IPS-18c (cell line): ENCODE results near the gene PPP6R3.

Experiments used
- H3K4me3 ChIP-seq: 2 replicates; pipeline ENCODE4 v1.7.0; 2013; ENCODE audit warnings: low read depth, mild to moderate bottlenecking, low read length, moderate library complexity; ENCODE audit not compliant: insufficient read depth
- H3K9me3 ChIP-seq: one replicate; pipeline ENCODE4 v1.6.1; 2013; ENCODE audit warnings: mild to moderate bottlenecking, low read length, moderate library complexity; ENCODE audit not compliant: control insufficient read depth, insufficient read depth

The PPP6R3 gene

DNA sequence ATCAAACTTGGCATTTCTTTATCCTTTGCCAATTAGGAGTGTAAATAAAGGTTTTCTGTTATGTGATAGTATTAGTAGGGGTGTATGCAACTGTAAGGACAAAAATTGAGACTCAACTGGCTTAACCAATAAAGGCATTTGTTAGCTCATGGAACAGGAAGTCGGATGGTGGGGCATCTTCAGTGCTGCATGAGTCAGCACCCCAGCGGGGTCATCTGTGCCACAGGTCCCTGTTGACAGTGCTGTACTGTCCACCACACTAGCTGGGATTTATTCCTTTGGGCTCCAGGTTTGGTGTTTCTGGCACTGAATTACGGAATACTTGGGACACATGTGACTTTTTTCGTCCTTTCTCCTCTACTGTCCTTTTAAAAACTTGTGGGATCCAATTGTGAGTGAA is 86.0 kb downstream of the PPP6R3 start:
- Histone ChIP-seq H3K9me3 (no peaks in the 10 kb centered on the region), H3K4me3 (no peak overlapping the region)

GRCh38 chr11:68549789-68550484 is 89.4 kb downstream of the PPP6R3 start:
- Histone ChIP-seq H3K9me3 (no peaks in the 10 kb centered on the region), H3K4me3 (no peak overlapping the region)

GRCh38 chr11:68550485-68550817 is 89.9 kb downstream of the PPP6R3 start:
- Histone ChIP-seq H3K4me3 (no peak overlapping the region), H3K9me3 (no peaks in the 10 kb centered on the region)

DNA sequence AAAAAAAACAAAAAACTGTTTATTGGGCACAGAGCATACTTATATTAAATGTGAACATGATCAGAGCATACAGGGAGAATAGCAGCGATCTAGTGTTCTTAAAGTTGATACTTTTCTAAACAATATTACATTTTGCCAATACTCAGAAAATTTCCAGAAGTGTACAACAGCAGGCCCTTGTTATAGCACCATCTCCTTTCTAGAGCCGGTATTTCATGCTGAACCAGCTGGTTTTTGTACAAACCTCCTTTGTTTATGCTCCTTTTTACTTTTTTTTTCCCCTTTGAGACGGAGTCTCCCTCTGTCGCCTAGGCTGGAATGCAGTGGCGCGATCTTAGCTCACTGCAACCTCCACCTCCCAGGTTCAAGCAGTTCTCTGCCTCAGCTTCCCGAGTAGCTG is 90.7 kb downstream of the PPP6R3 start:
- H3K4me3 ChIP-seq: no peak overlapping the region
- no peaks in the 10 kb centered on the region for H3K9me3 ChIP-seq

DNA sequence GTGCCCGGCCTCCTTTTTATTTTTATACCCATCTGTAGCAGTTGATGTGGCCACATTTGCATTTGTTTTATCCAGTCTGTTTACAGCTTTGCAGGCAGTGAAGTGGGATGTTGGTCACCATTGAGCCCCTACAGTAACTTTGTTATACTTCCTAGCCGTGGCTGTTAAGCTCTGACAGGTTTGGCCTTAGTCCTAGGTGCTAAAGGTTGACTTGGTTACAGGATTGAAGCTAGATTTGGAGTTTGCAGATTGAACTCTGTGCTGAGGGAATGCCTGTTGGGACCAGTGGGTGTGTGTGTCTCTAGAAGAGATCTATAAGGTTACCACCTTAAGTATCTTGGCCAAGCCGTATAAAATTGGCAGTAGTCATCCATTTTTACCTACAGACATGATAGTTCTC is 91.2 kb downstream of the PPP6R3 start:
- Histone ChIP-seq H3K9me3 (no peaks in the 10 kb centered on the region), H3K4me3 (no peak overlapping the region)

DNA sequence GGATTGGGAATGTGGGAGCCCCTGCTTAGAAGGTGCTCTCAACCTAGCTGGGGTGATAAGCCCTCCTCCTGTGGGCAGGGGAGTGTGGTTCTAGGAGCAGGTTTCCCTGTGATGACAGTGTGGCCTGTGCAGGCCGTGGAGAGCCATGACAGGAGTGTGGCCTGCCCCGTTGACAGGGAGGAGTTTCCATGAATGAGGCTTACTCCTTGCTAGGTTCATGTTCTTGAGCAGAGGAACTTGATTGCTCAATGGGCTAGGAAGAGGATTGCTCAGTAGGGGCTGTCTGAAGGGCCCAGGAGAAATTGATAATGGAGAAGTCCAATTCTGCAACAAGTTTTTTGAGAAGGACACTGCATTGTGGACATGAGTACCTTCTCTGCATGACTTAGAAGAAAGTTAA is 92.0 kb downstream of the PPP6R3 start:
- H3K9me3 ChIP-seq: no peaks in the 10 kb centered on the region
- no peak overlapping the region for H3K4me3 ChIP-seq

- Histone ChIP-seq H3K4me3 (no peak overlapping the region), H3K9me3 (no peaks in the 10 kb centered on the region)
Observed at GRCh38 chr11:68560216-68560615, 99.7 kb downstream of the PPP6R3 start.

DNA sequence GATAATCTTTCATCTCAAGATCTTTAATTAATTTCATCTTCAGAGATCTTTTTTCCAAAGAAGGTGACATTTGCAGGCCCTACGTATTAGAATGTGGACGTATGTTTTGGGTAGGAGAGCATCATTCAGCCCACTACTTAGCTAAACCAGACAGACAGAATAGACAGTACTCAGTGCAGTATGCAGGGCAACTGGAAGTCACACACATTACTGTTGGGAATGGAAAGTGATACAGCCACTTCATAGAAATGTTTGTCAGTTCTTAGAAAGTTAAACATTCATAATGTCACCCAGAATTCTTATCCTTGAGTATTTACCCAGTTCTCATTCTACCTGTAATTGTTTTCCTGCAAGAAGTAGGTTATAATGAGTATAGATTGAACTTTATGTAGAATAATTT is 102.9 kb downstream of the PPP6R3 start:
- Histone ChIP-seq H3K9me3 (no peaks in the 10 kb centered on the region), H3K4me3 (no peak overlapping the region)

GRCh38 chr11:68564261-68564660 is 103.7 kb downstream of the PPP6R3 start:
- no peaks in the 10 kb centered on the region for H3K9me3 ChIP-seq
- H3K4me3 ChIP-seq: no peak overlapping the region

GRCh38 chr11:68565768-68566167 is 105.2 kb downstream of the PPP6R3 start:
- Histone ChIP-seq H3K4me3 (no peak overlapping the region), H3K9me3 (no peaks in the 10 kb centered on the region)

- H3K9me3 ChIP-seq: no peaks in the 10 kb centered on the region
- H3K4me3 ChIP-seq: no peak overlapping the region
Observed at GRCh38 chr11:68567553-68567952, 107.0 kb downstream of the PPP6R3 start.

- Histone ChIP-seq H3K9me3 (no peaks in the 10 kb centered on the region), H3K4me3 (no peak overlapping the region)
Observed at GRCh38 chr11:68569357-68569756, 108.8 kb downstream of the PPP6R3 start.

DNA sequence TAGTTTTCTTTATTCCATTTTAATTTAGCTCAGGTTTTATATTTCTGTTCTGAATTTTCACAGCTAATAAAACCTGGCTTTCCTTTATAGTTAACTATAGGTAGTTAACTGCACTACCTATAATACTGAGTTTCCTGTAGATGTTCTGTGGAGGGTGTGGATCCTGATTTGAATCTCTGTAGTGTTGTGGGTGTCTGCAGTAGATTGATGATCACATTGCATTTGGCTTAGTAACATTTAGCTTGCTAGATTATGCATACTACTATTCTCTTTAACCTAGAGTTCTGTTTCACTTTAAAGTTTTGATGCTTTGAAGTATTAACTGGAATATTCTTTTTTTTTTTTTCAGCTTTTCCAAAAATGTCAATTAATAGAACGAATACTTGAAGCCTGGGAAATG is 110.1 kb downstream of the PPP6R3 start:
- no peak overlapping the region for H3K4me3 ChIP-seq
- no peaks in the 10 kb centered on the region for H3K9me3 ChIP-seq

DNA sequence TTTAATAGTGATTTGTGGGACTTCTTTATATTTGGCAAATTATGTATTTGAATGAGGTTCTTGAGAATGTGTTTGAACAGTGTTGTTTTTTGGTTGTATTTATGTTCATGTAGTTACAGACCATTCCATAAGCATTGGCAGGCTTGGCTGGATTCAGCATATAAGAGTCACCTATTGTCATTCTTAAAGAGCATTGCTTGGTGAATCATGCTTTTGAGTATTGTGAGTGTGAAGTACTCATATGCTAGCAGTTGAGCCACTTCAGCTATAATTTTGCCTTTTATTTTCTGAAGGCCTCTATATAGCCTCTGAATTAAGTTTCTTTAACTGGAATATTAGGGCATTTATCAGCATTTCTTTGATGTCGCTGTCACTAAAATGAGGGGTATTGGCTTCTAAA is 113.8 kb downstream of the PPP6R3 start:
- H3K4me3 ChIP-seq: no peak overlapping the region

GRCh38 chr11:68575025-68575665 is 114.6 kb downstream of the PPP6R3 start:
- no peaks in the 10 kb centered on the region for H3K9me3 ChIP-seq

More for the DNA sequence above, 113.8 kb downstream of the PPP6R3 start:
- no peaks in the 10 kb centered on the region for H3K9me3 ChIP-seq

GRCh38 chr11:68579455-68579854 is 118.9 kb downstream of the PPP6R3 start:
- no peaks in the 10 kb centered on the region for H3K9me3 ChIP-seq
- no peak overlapping the region for H3K4me3 ChIP-seq

More at GRCh38 chr11:68575025-68575665, 114.6 kb downstream of the PPP6R3 start:
- no peak overlapping the region for H3K4me3 ChIP-seq

- no peak overlapping the region for H3K4me3 ChIP-seq
- no peaks in the 10 kb centered on the region for H3K9me3 ChIP-seq
Observed at GRCh38 chr11:68581439-68581838, 120.9 kb downstream of the PPP6R3 start.

GRCh38 chr11:68581901-68582300 is 121.3 kb downstream of the PPP6R3 start:
- no peaks in the 10 kb centered on the region for H3K9me3 ChIP-seq
- H3K4me3 ChIP-seq: no peak overlapping the region
